Measurements from ENCODE around the gene MTNR1A. TPM values are rescaled to one million over a fixed set of nuclear protein-coding genes. Genes with fewer than 3 reads are reported as not detected.

The MTNR1A gene
- total RNA-seq, 5 donors from 2014 or later (not counting 1 experiment from before 2014, with no cell fraction given): not detected

GRCh38 chr4:186569533-186570192 is 14.3 kb upstream of the MTNR1A start:
- Mint-ChIP-seq H3K9me3 (no peaks in the 10 kb centered on the region), H3K27me3 (peaks cover 0 to 3% of the 10 kb centered on the region in 2 donors), H3K4me1 (no peaks in the 10 kb centered on the region), H3K4me3 (no peak overlapping the region), H3K27ac (no peak overlapping the region), H3K36me3 (no peaks in the 10 kb centered on the region)
- ATAC-seq (replicated peaks in 1 of 4) (no peak), DNase-seq (no peak)
- Histone ChIP-seq H3K9me3 (no peaks in the 10 kb centered on the region), H3K36me3 (ENCODE audit: control insufficient read depth in 2 of 2, extremely low read depth in 1 of 2, insufficient read depth in 1 of 2, low read length in 1 of 2) (no peaks in the 10 kb centered on the region), H3K27me3 (replicated peaks in 1 of 2; ENCODE audit: control insufficient read depth in 2 of 2, extremely low read depth in 1 of 2, insufficient read depth in 2 of 2, low read length in 1 of 2) (peaks cover 0 to 7% of the 10 kb centered on the region in 2 experiments), H3K27ac (ENCODE audit: low read length) (no peak overlapping the region), H3K4me3 (ENCODE audit: control insufficient read depth in 1 of 2, extremely low read depth in 1 of 2, low read length in 1 of 2) (no peak overlapping the region), H3K4me1 (ENCODE audit: control insufficient read depth in 1 of 2, extremely low read depth in 1 of 2, insufficient read depth in 2 of 2, low read length in 2 of 2) (no peaks in the 10 kb centered on the region)
- WGBS (ENCODE audit: insufficient coverage): 89% methylated on average over 8 of the region's 10 CpGs
- ChIA-PET POLR2A (no interaction called here), CTCF (interaction anchor here in 1 of 2 donors (0.7 kb wide), 1 partner anchor 16 kb away, joined by 4 read pairs; no protein-coding TSS in a partner anchor)

GRCh38 chr4:186566068-186566467 is 10.7 kb upstream of the MTNR1A start:
- no peaks in the 10 kb centered on the region for H3K36me3 Mint-ChIP-seq
- peaks cover 0 to 2% of the 10 kb centered on the region in 2 experiments for H3K27me3 ChIP-seq (replicated peaks in 1 of 2; ENCODE audit: control insufficient read depth in 2 of 2, extremely low read depth in 1 of 2, insufficient read depth in 2 of 2, low read length in 1 of 2)
- no peak overlapping the region for H3K27ac ChIP-seq (ENCODE audit: low read length)
- no peaks in the 10 kb centered on the region for H3K9me3 Mint-ChIP-seq
- H3K4me3 Mint-ChIP-seq: no peak overlapping the region
- no peak for DNase-seq
- CTCF ChIA-PET: interaction anchor here in 1 of 2 donors (1.4 kb wide), 1 partner anchor 21 kb away, joined by 3 read pairs; no protein-coding TSS in a partner anchor
- POLR2A ChIA-PET: no interaction called here
- no peaks in the 10 kb centered on the region for H3K4me1 ChIP-seq (ENCODE audit: control insufficient read depth in 1 of 2, extremely low read depth in 1 of 2, insufficient read depth in 2 of 2, low read length in 2 of 2)
- no peak overlapping the region for H3K27ac Mint-ChIP-seq
- ATAC-seq (replicated peaks in 1 of 4): no peak
- 91% methylated on average over 1 of the region's 7 CpGs for WGBS (ENCODE audit: insufficient coverage)
- H3K4me3 ChIP-seq (ENCODE audit: control insufficient read depth in 1 of 2, extremely low read depth in 1 of 2, low read length in 1 of 2): no peak overlapping the region
- peaks cover 0 to 3% of the 10 kb centered on the region in 2 donors for H3K27me3 Mint-ChIP-seq
- H3K36me3 ChIP-seq (ENCODE audit: control insufficient read depth in 2 of 2, extremely low read depth in 1 of 2, insufficient read depth in 1 of 2, low read length in 1 of 2): no peaks in the 10 kb centered on the region
- H3K9me3 ChIP-seq: no peaks in the 10 kb centered on the region
- no peaks in the 10 kb centered on the region for H3K4me1 Mint-ChIP-seq

GRCh38 chr4:186563761-186564160 is 8.4 kb upstream of the MTNR1A start:
- no peaks in the 10 kb centered on the region for H3K36me3 Mint-ChIP-seq
- CTCF ChIA-PET: no interaction called here
- H3K27me3 Mint-ChIP-seq: no peaks in the 10 kb centered on the region
- no peak overlapping the region for H3K27ac Mint-ChIP-seq
- WGBS (ENCODE audit: insufficient coverage): 96% methylated on average over 4 of the region's 11 CpGs
- H3K4me1 Mint-ChIP-seq: no peaks in the 10 kb centered on the region
- peaks cover 0 to 2% of the 10 kb centered on the region in 2 experiments for H3K27me3 ChIP-seq (replicated peaks in 1 of 2; ENCODE audit: control insufficient read depth in 2 of 2, extremely low read depth in 1 of 2, insufficient read depth in 2 of 2, low read length in 1 of 2)
- no peak overlapping the region for H3K27ac ChIP-seq (ENCODE audit: low read length)
- peaks cover 0 to 5% (median 0%) of the 10 kb centered on the region in 3 donors for H3K9me3 Mint-ChIP-seq
- ATAC-seq (replicated peaks in 1 of 4) (no peak), DNase-seq (no peak)
- no peaks in the 10 kb centered on the region for H3K4me1 ChIP-seq (ENCODE audit: control insufficient read depth in 1 of 2, extremely low read depth in 1 of 2, insufficient read depth in 2 of 2, low read length in 2 of 2)
- POLR2A ChIA-PET: no interaction called here
- no peaks in the 10 kb centered on the region for H3K36me3 ChIP-seq (ENCODE audit: control insufficient read depth in 2 of 2, extremely low read depth in 1 of 2, insufficient read depth in 1 of 2, low read length in 1 of 2)
- no peaks in the 10 kb centered on the region for H3K9me3 ChIP-seq
- H3K4me3 ChIP-seq (ENCODE audit: control insufficient read depth in 1 of 2, extremely low read depth in 1 of 2, low read length in 1 of 2): no peak overlapping the region
- H3K4me3 Mint-ChIP-seq: no peak overlapping the region

GRCh38 chr4:186561748-186562147 is 6.4 kb upstream of the MTNR1A start:
- WGBS (ENCODE audit: insufficient coverage): no CpG with 5 or more reads among the region's 1 CpG

GRCh38 chr4:186560647-186561046 is 5.3 kb upstream of the MTNR1A start:
- WGBS (ENCODE audit: insufficient coverage): 50% methylated on average over 1 of the region's 3 CpGs
- Mint-ChIP-seq H3K4me3 (no peak overlapping the region), H3K27ac (no peak overlapping the region), H3K4me1 (no peaks in the 10 kb centered on the region), H3K36me3 (no peaks in the 10 kb centered on the region), H3K9me3 (peaks cover 0 to 8% (median 0%) of the 10 kb centered on the region in 3 donors), H3K27me3 (peaks cover 4 to 5% of the 10 kb centered on the region in 2 donors)
- DNase-seq (no peak), ATAC-seq (replicated peaks in 1 of 4) (no peak)
- no peak overlapping the region for H3K27ac ChIP-seq (ENCODE audit: low read length)
- H3K36me3 ChIP-seq (ENCODE audit: control insufficient read depth in 2 of 2, extremely low read depth in 1 of 2, insufficient read depth in 1 of 2, low read length in 1 of 2): no peaks in the 10 kb centered on the region
- no peak overlapping the region for H3K4me3 ChIP-seq (ENCODE audit: control insufficient read depth in 1 of 2, extremely low read depth in 1 of 2, low read length in 1 of 2)
- peaks cover 0 to 5% of the 10 kb centered on the region in 2 experiments for H3K27me3 ChIP-seq (replicated peaks in 1 of 2; ENCODE audit: control insufficient read depth in 2 of 2, extremely low read depth in 1 of 2, insufficient read depth in 2 of 2, low read length in 1 of 2)
- no peaks in the 10 kb centered on the region for H3K4me1 ChIP-seq (ENCODE audit: control insufficient read depth in 1 of 2, extremely low read depth in 1 of 2, insufficient read depth in 2 of 2, low read length in 2 of 2)
- CTCF ChIA-PET: no interaction called here
- H3K9me3 ChIP-seq: no peaks in the 10 kb centered on the region
- POLR2A ChIA-PET: no interaction called here

More at GRCh38 chr4:186561748-186562147, 6.4 kb upstream of the MTNR1A start:
- Mint-ChIP-seq H3K4me1 (no peaks in the 10 kb centered on the region), H3K9me3 (peaks cover 0 to 5% (median 0%) of the 10 kb centered on the region in 3 donors), H3K4me3 (no peak overlapping the region), H3K27me3 (no peaks in the 10 kb centered on the region), H3K27ac (no peak overlapping the region), H3K36me3 (no peaks in the 10 kb centered on the region)
- CTCF ChIA-PET: no interaction called here
- Histone ChIP-seq H3K4me1 (ENCODE audit: control insufficient read depth in 1 of 2, extremely low read depth in 1 of 2, insufficient read depth in 2 of 2, low read length in 2 of 2) (no peaks in the 10 kb centered on the region), H3K27me3 (replicated peaks in 1 of 2; ENCODE audit: control insufficient read depth in 2 of 2, extremely low read depth in 1 of 2, insufficient read depth in 2 of 2, low read length in 1 of 2) (peaks cover 0 to 4% of the 10 kb centered on the region in 2 experiments), H3K36me3 (ENCODE audit: control insufficient read depth in 2 of 2, extremely low read depth in 1 of 2, insufficient read depth in 1 of 2, low read length in 1 of 2) (no peaks in the 10 kb centered on the region), H3K27ac (ENCODE audit: low read length) (no peak overlapping the region), H3K9me3 (no peaks in the 10 kb centered on the region), H3K4me3 (ENCODE audit: control insufficient read depth in 1 of 2, extremely low read depth in 1 of 2, low read length in 1 of 2) (no peak overlapping the region)
- DNase-seq (no peak), ATAC-seq (replicated peaks in 1 of 4) (no peak)
- POLR2A ChIA-PET: no interaction called here

GRCh38 chr4:186557486-186557885 is 2.1 kb upstream of the MTNR1A start:
- DNase-seq (no peak), ATAC-seq (replicated peaks in 1 of 4) (no peak)
- ChIA-PET POLR2A (no interaction called here), CTCF (no interaction called here)
- no peaks in the 10 kb centered on the region for H3K36me3 ChIP-seq (ENCODE audit: control insufficient read depth in 2 of 2, extremely low read depth in 1 of 2, insufficient read depth in 1 of 2, low read length in 1 of 2)
- 78% methylated on average over 1 of the region's 3 CpGs for WGBS (ENCODE audit: insufficient coverage)
- H3K9me3 ChIP-seq: no peaks in the 10 kb centered on the region
- Mint-ChIP-seq H3K4me1 (no peaks in the 10 kb centered on the region), H3K4me3 (no peak overlapping the region), H3K36me3 (no peaks in the 10 kb centered on the region), H3K27me3 (peaks cover 21 to 22% of the 10 kb centered on the region in 2 donors), H3K9me3 (peaks cover 0 to 9% (median 0%) of the 10 kb centered on the region in 3 donors), H3K27ac (no peak overlapping the region)
- H3K27ac ChIP-seq (ENCODE audit: low read length): no peak overlapping the region
- H3K4me1 ChIP-seq (ENCODE audit: control insufficient read depth in 1 of 2, extremely low read depth in 1 of 2, insufficient read depth in 2 of 2, low read length in 2 of 2): no peaks in the 10 kb centered on the region
- no peak overlapping the region for H3K4me3 ChIP-seq (ENCODE audit: control insufficient read depth in 1 of 2, extremely low read depth in 1 of 2, low read length in 1 of 2)
- peaks cover 7 to 16% of the 10 kb centered on the region in 2 experiments for H3K27me3 ChIP-seq (replicated peaks in 1 of 2; ENCODE audit: control insufficient read depth in 2 of 2, extremely low read depth in 1 of 2, insufficient read depth in 2 of 2, low read length in 1 of 2)
